SK-N-MC (cell line): Measurements from ENCODE around the gene INPP5A.
"Not testable (repeated sequence)": the region's sequence is repeated elsewhere in the genome, so short reads cannot be mapped to it uniquely, and the experiment has no call there.

Source experiments
- DNase-seq: peaks from one replicate; pipeline ENCODE4 v3.0.0-alpha.2; 2011; ENCODE audit warnings: low read depth, low spot score
- H3K27ac ChIP-seq: fragments of 200-600 bp; sonication (generic); 2 replicates; pipeline ENCODE4 v1.5.1; 2016; ENCODE audit warnings: mixed run types
- H3K36me3 ChIP-seq: fragments of 200-600 bp; sonication (generic); 2 replicates; pipeline ENCODE4 v1.6.1; 2017; ENCODE audit warnings: antibody characterized with exemption, low read length, mixed read lengths; ENCODE audit not compliant: insufficient read depth
- H3K4me3 ChIP-seq: fragments of 200-600 bp; sonication (generic); 2 replicates; pipeline ENCODE4 v1.5.1; 2016
- H3K9ac ChIP-seq: fragments of 200-600 bp; sonication (generic); 2 replicates; pipeline ENCODE4 v1.8.0; 2017; ENCODE audit warnings: mixed run types, mixed read lengths; ENCODE audit not compliant: insufficient read length
- H3K9me3 ChIP-seq: fragments of 200-600 bp; sonication (generic); 2 replicates; pipeline ENCODE4 v1.6.1; 2017; ENCODE audit warnings: low read depth, mild to moderate bottlenecking, antibody characterized with exemption, low read length, moderate library complexity, mixed read lengths
- EZH2 ChIP-seq: fragments of 200-600 bp; sonication (generic); IDR thresholded peaks from one replicate; pipeline ENCODE4 v1.6.1; 2017; ENCODE audit warnings: antibody characterized with exemption
- FOXP2 ChIP-seq: optimal IDR thresholded peaks from 2 replicates; pipeline ENCODE3; 2011; ENCODE audit warnings: mild to moderate bottlenecking, moderate library complexity; ENCODE audit not compliant: insufficient read depth; ENCODE audit errors: extremely low read length, control extremely low read depth
- POLR2AphosphoS5 ChIP-seq: IDR thresholded peaks from 2 replicates; pipeline ENCODE4 v1.6.1; 2012; ENCODE audit warnings: mild to moderate bottlenecking, low read depth, low read length, borderline replicate concordance

Gene INPP5A

GRCh38 chr10:132591166-132591971 is 53.8 kb downstream of the INPP5A start:
- Histone ChIP-seq H3K9ac (no peak overlapping the region), H3K36me3 (no peaks in the 10 kb centered on the region), H3K27ac (no peak overlapping the region), H3K9me3 (no peaks in the 10 kb centered on the region), H3K4me3 (no peak overlapping the region)
- no peak for DNase-seq
- TF ChIP-seq EZH2 (no peak), FOXP2 (no peak)

GRCh38 chr10:132592790-132593383 is 55.3 kb downstream of the INPP5A start:
- H3K27ac ChIP-seq = no peak overlapping the region
- TF ChIP-seq FOXP2 (no peak), POLR2AphosphoS5 (no peak), EZH2 (no peak)
- H3K9ac ChIP-seq = no peak overlapping the region
- H3K9me3 ChIP-seq = no peaks in the 10 kb centered on the region
- H3K36me3 ChIP-seq = no peaks in the 10 kb centered on the region
- no peak for DNase-seq
- no peak overlapping the region for H3K4me3 ChIP-seq

GRCh38 chr10:132593389-132593788 is 55.8 kb downstream of the INPP5A start:
- Histone ChIP-seq H3K9ac (no peak overlapping the region), H3K4me3 (no peak overlapping the region), H3K9me3 (no peaks in the 10 kb centered on the region), H3K36me3 (no peaks in the 10 kb centered on the region), H3K27ac (no peak overlapping the region)
- TF ChIP-seq FOXP2 (no peak), EZH2 (no peak), POLR2AphosphoS5 (no peak)
- DNase-seq = no peak

- Histone ChIP-seq H3K9me3 (no peaks in the 10 kb centered on the region), H3K4me3 (no peak overlapping the region), H3K27ac (no peak overlapping the region), H3K36me3 (no peaks in the 10 kb centered on the region), H3K9ac (no peak overlapping the region)
- no peak for DNase-seq
- TF ChIP-seq POLR2AphosphoS5 (no peak), EZH2 (no peak), FOXP2 (no peak)
Measured at GRCh38 chr10:132593900-132594876, 56.6 kb downstream of the INPP5A start.

GRCh38 chr10:132595021-132595420 is 57.4 kb downstream of the INPP5A start:
- no peak overlapping the region for H3K4me3 ChIP-seq
- TF ChIP-seq EZH2 = no peak
- TF ChIP-seq FOXP2 = no peak
- TF ChIP-seq POLR2AphosphoS5 = no peak
- no peak for DNase-seq
- H3K9me3 ChIP-seq = no peaks in the 10 kb centered on the region
- no peak overlapping the region for H3K27ac ChIP-seq
- H3K36me3 ChIP-seq = no peaks in the 10 kb centered on the region
- H3K9ac ChIP-seq = no peak overlapping the region

GRCh38 chr10:132595854-132596253 is 58.3 kb downstream of the INPP5A start:
- TF ChIP-seq POLR2AphosphoS5 = no peak
- no peak for TF ChIP-seq EZH2
- TF ChIP-seq FOXP2 = no peak
- DNase-seq = no peak
- Histone ChIP-seq H3K36me3 (no peaks in the 10 kb centered on the region), H3K27ac (no peak overlapping the region), H3K9me3 (no peaks in the 10 kb centered on the region), H3K9ac (no peak overlapping the region), H3K4me3 (no peak overlapping the region)

GRCh38 chr10:132596742-132597279 is 59.2 kb downstream of the INPP5A start:
- Histone ChIP-seq H3K36me3 (no peaks in the 10 kb centered on the region), H3K9me3 (no peaks in the 10 kb centered on the region), H3K27ac (no peak overlapping the region), H3K4me3 (no peak overlapping the region), H3K9ac (no peak overlapping the region)
- no peak for DNase-seq
- TF ChIP-seq POLR2AphosphoS5 (no peak), FOXP2 (no peak), EZH2 (no peak)

- no peak for DNase-seq
- H3K4me3 ChIP-seq = no peak overlapping the region
- no peak overlapping the region for H3K9ac ChIP-seq
- H3K36me3 ChIP-seq = no peaks in the 10 kb centered on the region
- no peaks in the 10 kb centered on the region for H3K9me3 ChIP-seq
- TF ChIP-seq EZH2 (no peak), FOXP2 (no peak), POLR2AphosphoS5 (no peak)
- no peak overlapping the region for H3K27ac ChIP-seq
Measured at GRCh38 chr10:132597654-132598053, 60.1 kb downstream of the INPP5A start.

GRCh38 chr10:132599023-132599618 is 61.5 kb downstream of the INPP5A start:
- not testable (repeated sequence) for H3K27ac ChIP-seq, H3K36me3 ChIP-seq, DNase-seq, H3K9ac ChIP-seq, H3K9me3 ChIP-seq, H3K4me3 ChIP-seq
